H1 (cell line): ENCODE results near the gene MLYCD. TPM values are rescaled to one million over a fixed set of nuclear protein-coding genes. Genes with fewer than 3 reads are reported as not detected.

Source experiments
- CTCF ChIA-PET: fragments of 300-600 bp; sonication (Branson Sonifier 250); formaldehyde crosslinking; loops from one replicate; lab custom pipeline; 2021; ENCODE audit not compliant: partially characterized antibody; lab: Charles Lee
- POLR2A ChIA-PET: fragments of 300-600 bp; sonication (Branson Sonifier 250); formaldehyde crosslinking; loops from one replicate; lab custom pipeline; 2021; ENCODE audit warnings: inconsistent platforms; ENCODE audit not compliant: partially characterized antibody; lab: Charles Lee
- DNase-seq, 2 experiments: peaks; one replicate each; pipeline versions ENCODE4 v3.0.0 to v3.0.0-alpha.2; 2010 to 2022; ENCODE audit warnings: low spot score in 2 of 2, low read depth in 1 of 2, mixed read lengths in 1 of 2
- FAIRE-seq: peaks from 2 replicates; lab custom pipeline; 2011; peaks lifted over from hg19 to GRCh38; lab: Jason Lieb, UNC
- H2AFZ ChIP-seq: 2 replicates; pipeline ENCODE4 v1.8.1; 2012; ENCODE audit warnings: low read length, inconsistent platforms
- H2AK5ac ChIP-seq: 2 replicates; pipeline ENCODE4 v1.6.1; 2013; ENCODE audit warnings: low read depth, low read length
- H2BK120ac ChIP-seq: replicated peaks from 2 replicates; pipeline ENCODE3; 2013; ENCODE audit warnings: low read depth, low read length, inconsistent platforms
- H2BK12ac ChIP-seq: 2 replicates; pipeline ENCODE4 v1.6.1; 2013; ENCODE audit warnings: low read depth, low read length
- H2BK15ac ChIP-seq: 2 replicates; pipeline ENCODE4 v1.6.1; 2013; ENCODE audit warnings: low read length
- H2BK20ac ChIP-seq: 2 replicates; pipeline ENCODE4 v1.6.1; 2013; ENCODE audit warnings: low read length
- H2BK5ac ChIP-seq: 2 replicates; pipeline ENCODE4 v1.6.1; 2013; ENCODE audit warnings: low read depth, low read length
- H3K14ac ChIP-seq: 2 replicates; pipeline ENCODE4 v1.6.1; 2013; ENCODE audit warnings: inconsistent platforms; ENCODE audit not compliant: insufficient read length
- H3K18ac ChIP-seq: 2 replicates; pipeline ENCODE4 v1.6.1; 2013; ENCODE audit warnings: low read length; ENCODE audit errors: extremely low read depth
- H3K23ac ChIP-seq: 2 replicates; pipeline ENCODE4 v1.6.1; 2013; ENCODE audit warnings: inconsistent platforms; ENCODE audit not compliant: insufficient read length
- H3K23me2 ChIP-seq: 2 replicates; pipeline ENCODE4 v1.6.1; 2013; ENCODE audit warnings: low read depth, low read length
- H3K27ac ChIP-seq: 2 replicates; pipeline ENCODE4 v1.6.1; 2011; ENCODE audit warnings: low read depth, low read length, inconsistent platforms
- H3K27me3 ChIP-seq, 4 experiments: replicated peaks in 1 of 4; 1 replicate in 1 of 4; 2 replicates in 3 of 4; pipeline versions ENCODE4 v1.6.1 to v1.8.1; 2011 to 2013; ENCODE audit warnings: low read length in 3 of 4, mild to moderate bottlenecking in 3 of 4, inconsistent platforms in 2 of 4, mixed read lengths in 2 of 4, moderate library complexity in 1 of 4; ENCODE audit not compliant: control insufficient read depth in 3 of 4, insufficient read depth in 3 of 4; ENCODE audit errors: extremely low read depth in 1 of 4
- H3K36me3 ChIP-seq, 4 experiments: 2 replicates each; pipeline versions ENCODE4 v1.6.1 to v1.8.1; 2011 to 2013; ENCODE audit warnings: mild to moderate bottlenecking in 4 of 4, low read length in 3 of 4, moderate library complexity in 2 of 4, control low read depth in 1 of 4, inconsistent platforms in 1 of 4; ENCODE audit not compliant: insufficient read depth in 4 of 4, control insufficient read depth in 2 of 4
- H3K4ac ChIP-seq: replicated peaks from 2 replicates; pipeline ENCODE3; 2013; ENCODE audit warnings: low read length, low read depth, mixed read lengths, inconsistent platforms; ENCODE audit not compliant: insufficient read length
- H3K4me1 ChIP-seq, 4 experiments: replicated peaks in 1 of 4; 1 replicate in 1 of 4; 2 replicates in 3 of 4; pipeline versions ENCODE4 v1.6.1 to v1.8.1; 2011 to 2013; ENCODE audit warnings: low read length in 3 of 4, inconsistent platforms in 2 of 4, mixed read lengths in 1 of 4; ENCODE audit not compliant: insufficient read depth in 4 of 4, control insufficient read depth in 3 of 4
- H3K4me2 ChIP-seq, 2 experiments: 2 replicates each; pipeline versions ENCODE4 v1.6.1 to v1.8.1; 2011 to 2013; ENCODE audit warnings: low read depth in 2 of 2, low read length in 2 of 2, control low read depth in 1 of 2, inconsistent platforms in 1 of 2, mild to moderate bottlenecking in 1 of 2; ENCODE audit not compliant: insufficient read depth in 1 of 2
- H3K4me3 ChIP-seq, 4 experiments: fragments of 200-600, 300-600 bp in 1 of 4; sonication (generic), shearing (Covaris generic), sonication (Bioruptor Twin) in 1 of 4; 2 replicates each; pipeline versions ENCODE4 v1.5.1 to v1.8.1; 2011 to 2016; ENCODE audit warnings: low read length in 4 of 4, low read depth in 3 of 4, control low read depth in 2 of 4, inconsistent platforms in 2 of 4, mild to moderate bottlenecking in 2 of 4, mixed read lengths in 1 of 4, moderate library complexity in 1 of 4; ENCODE audit not compliant: insufficient read depth in 2 of 4; ENCODE audit errors: extremely low read depth in 1 of 4
- H3K56ac ChIP-seq: replicated peaks from 2 replicates; pipeline ENCODE3; 2013; ENCODE audit warnings: low read depth, mild to moderate bottlenecking, mixed read lengths, low read length, inconsistent platforms; ENCODE audit not compliant: insufficient read length
- H3K79me1 ChIP-seq: 2 replicates; pipeline ENCODE4 v1.6.1; 2013; ENCODE audit warnings: low read depth, low read length, control low read depth
- H3K79me2 ChIP-seq, 2 experiments: 2 replicates each; pipeline versions ENCODE4 v1.6.1 to v1.8.1; 2012 to 2013; ENCODE audit warnings: low read length in 2 of 2, mild to moderate bottlenecking in 2 of 2, inconsistent platforms in 1 of 2; ENCODE audit not compliant: insufficient read depth in 2 of 2, control insufficient read depth in 1 of 2
- H3K9ac ChIP-seq, 4 experiments: replicated peaks in 1 of 4; 1 replicate in 1 of 4; 2 replicates in 3 of 4; pipeline versions ENCODE4 v1.6.1 to v1.8.1; 2011 to 2013; ENCODE audit warnings: low read depth in 3 of 4, low read length in 3 of 4, control low read depth in 2 of 4, mild to moderate bottlenecking in 2 of 4, moderate library complexity in 2 of 4, inconsistent platforms in 1 of 4; ENCODE audit errors: extremely low read depth in 1 of 4
- H3K9me3 ChIP-seq, 2 experiments: 2 replicates each; pipeline versions ENCODE4 v1.6.1 to v1.8.1; 2012 to 2013; ENCODE audit warnings: mild to moderate bottlenecking in 2 of 2, moderate library complexity in 2 of 2, control low read depth in 1 of 2, inconsistent platforms in 1 of 2, low read depth in 1 of 2, low read length in 1 of 2, mixed read lengths in 1 of 2; ENCODE audit not compliant: insufficient read depth in 2 of 2
- H4K20me1 ChIP-seq, 2 experiments: replicated peaks in 1 of 2; 2 replicates each; pipeline versions ENCODE3 to v1.8.1; 2011 to 2013; ENCODE audit warnings: inconsistent platforms in 2 of 2, low read length in 2 of 2, mild to moderate bottlenecking in 1 of 2; ENCODE audit not compliant: insufficient read depth in 2 of 2, control insufficient read depth in 1 of 2
- H4K5ac ChIP-seq: 2 replicates; pipeline ENCODE4 v1.6.1; 2013; ENCODE audit warnings: low read length, low read depth, mixed read lengths, inconsistent platforms; ENCODE audit not compliant: insufficient read length
- H4K8ac ChIP-seq: 2 replicates; pipeline ENCODE4 v1.8.0; 2013; ENCODE audit warnings: mild to moderate bottlenecking, moderate library complexity, low read length, inconsistent platforms; ENCODE audit not compliant: insufficient read depth; ENCODE audit errors: extremely low read depth
- H4K91ac ChIP-seq: replicated peaks from 2 replicates; pipeline ENCODE3; 2013; ENCODE audit warnings: low read length, mixed read lengths, inconsistent platforms; ENCODE audit not compliant: insufficient read length
- EGR1 ChIP-seq: IDR thresholded peaks from 2 replicates; pipeline ENCODE4 v1.6.1; 2011; ENCODE audit warnings: low read depth, low read length, borderline replicate concordance
- KDM4A ChIP-seq: IDR thresholded peaks from one replicate; pipeline ENCODE4 v1.7.1; 2012; ENCODE audit warnings: low read depth, mild to moderate bottlenecking, moderate library complexity, low read length, inconsistent platforms; ENCODE audit not compliant: severe bottlenecking
- NRF1 ChIP-seq: IDR thresholded peaks from 2 replicates; pipeline ENCODE4 v1.6.1; 2011; ENCODE audit warnings: mild to moderate bottlenecking, low read depth, low read length, improper control_type of control experiment
- SP1 ChIP-seq: IDR thresholded peaks from 2 replicates; pipeline ENCODE4 v1.6.1; 2011; ENCODE audit warnings: low read depth, low read length
- TAF7 ChIP-seq: optimal IDR thresholded peaks from 2 replicates; pipeline ENCODE3; 2011; ENCODE audit warnings: low read depth, mild to moderate bottlenecking, inconsistent platforms, low read length, moderate library complexity, borderline replicate concordance
- WGBS, 2 experiments: shearing (Covaris generic) in 1 of 2; methylation state at CpG; one replicate each; pipeline versions ENCODE4 v1.1.6 to v1.1.7; 2013 to 2015; ENCODE audit warnings: low lambda C conversion rate in 2 of 2, mixed read lengths in 2 of 2, inconsistent platforms in 1 of 2, low coverage in 1 of 2, missing lambda C conversion rate in 1 of 2; ENCODE audit not compliant: insufficient replicate concordance in 2 of 2, insufficient coverage in 1 of 2, insufficient read length in 1 of 2; ENCODE audit errors: extremely low coverage in 1 of 2, missing lambda C conversion rate in 1 of 2; 5-methylcytosine and 5-hydroxymethylcytosine counted together
- polyA plus RNA-seq, 7 experiments: library from polyadenylated mRNA; depleted of rRNA in 3 of 7; stranded (reverse) in 5 of 7; unstranded in 2 of 7; fragments of >200 nt in 5 of 7; fragments of 200-250 nt in 2 of 7; gene quantifications; 1 replicate in 5 of 7; 2 replicates in 1 of 7; 4 replicates in 1 of 7; pipeline versions ENCODE4 v1.2.1 to v1.2.3, GENCODE V29; 2011 to 2013; ENCODE audit warnings: missing spikeins in 2 of 7, mixed read lengths in 2 of 7
- total RNA-seq: library from RNA; stranded (reverse); fragmentation: NEBNext Ultra II Directional; extraction: Animal tissue kit (Norgen Biotek cat#: 25700); gene quantifications from 2 replicates; pipeline ENCODE4 v1.2.1, GENCODE V29; 2021

MLYCD gene
- total and polyA plus RNA-seq, 2 of the 8 experiments (the other 6 are each of a cell fraction or from before 2014, with no cell fraction given) = 3.7 to 7.0 TPM

- CTCF ChIA-PET = interaction anchor here (0.9 to 5.0 kb wide), 6 partner anchors 9 to 803 kb away, joined by 3 to 35 read pairs (median 5); partner anchors contain the start of gene OSGIN1
Observed at GRCh38 chr16:83935858-83936255, 36.9 kb downstream of the MLYCD start.

More at GRCh38 chr16:83935858-83936255, 36.9 kb downstream of the MLYCD start:
- no peak for DNase-seq
- Histone ChIP-seq H3K23ac (no peak overlapping the region), H3K9me3 (no peaks in the 10 kb centered on the region), H3K9ac (no peak overlapping the region), H3K18ac (no peak overlapping the region), H4K91ac (no peak overlapping the region), H4K20me1 (peaks cover 0 to 6% of the 10 kb centered on the region in 2 experiments), H3K36me3 (no peaks in the 10 kb centered on the region), H3K27ac (no peak overlapping the region; the same call in 1 of the 2 replicates), H2BK5ac (no peak overlapping the region), H4K8ac (peak overlapping the region; percentile 40; the same call in 1 of the 2 replicates), H3K14ac (no peak overlapping the region), H2BK20ac (no peak overlapping the region), H3K79me1 (no peaks in the 10 kb centered on the region), H3K4me2 (no peak overlapping the region), H3K4me3 (no peak overlapping the region), H2BK12ac (no peak overlapping the region), H3K79me2 (no peaks in the 10 kb centered on the region), H3K23me2 (no peaks in the 10 kb centered on the region), H3K27me3 (no peaks in the 10 kb centered on the region; a peak in 1 of 7 replicates), H3K4ac (no peak overlapping the region), H3K56ac (no peak overlapping the region), H2AFZ (no peak overlapping the region), H2BK15ac (no peak overlapping the region), H2AK5ac (no peak overlapping the region), H4K5ac (no peak overlapping the region), H3K4me1 (peaks cover 0 to 5% (median 3%) of the 10 kb centered on the region in 4 experiments; a peak in 3 of 7 replicates), H2BK120ac (no peak overlapping the region)
- POLR2A ChIA-PET = interaction anchor here (1.1 to 3.4 kb wide), 2 partner anchors 8 to 76 kb away, joined by 3 to 19 read pairs; no protein-coding TSS in a partner anchor
- WGBS, 2 experiments = 91% methylated on average over 9 of the region's 10 CpGs; no CpG with 5 or more reads in 1 of the 2 experiments
- no peak for FAIRE-seq
- no peak for TF ChIP-seq KDM4A
- no peak for TF ChIP-seq NRF1
- no peak for TF ChIP-seq SP1
- TF ChIP-seq TAF7 = no peak
- TF ChIP-seq EGR1 = no peak
- TF ChIP-seq, all 59 proteins: peak for 0
